Nephron progenitor cell (in vitro differentiated cells): ENCODE data around the gene SLC22A7.
"Not testable (repeated sequence)": the region's sequence is repeated elsewhere in the genome, so short reads cannot be mapped to it uniquely, and the experiment has no call there.

ENCODE experiments used
- DNase-seq: peaks from one replicate; pipeline ENCODE4 v3.0.0; 2021
- H3K27ac Mint-ChIP-seq: 2 replicates; pipeline ENCODE4 v1.8.0; 2021; ENCODE audit warnings: mild to moderate bottlenecking, moderate library complexity, mixed read lengths
- H3K27me3 Mint-ChIP-seq: 2 replicates; pipeline ENCODE4 v1.8.0; 2021; ENCODE audit warnings: mild to moderate bottlenecking, low read depth, mixed read lengths; ENCODE audit not compliant: poor library complexity
- H3K36me3 Mint-ChIP-seq: 2 replicates; pipeline ENCODE4 v1.8.0; 2021; ENCODE audit warnings: low read depth, mixed read lengths
- H3K4me1 Mint-ChIP-seq: 2 replicates; pipeline ENCODE4 v1.8.0; 2021; ENCODE audit warnings: mixed read lengths
- H3K4me3 Mint-ChIP-seq: 2 replicates; pipeline ENCODE4 v1.8.0; 2021; ENCODE audit warnings: mild to moderate bottlenecking, moderate library complexity, mixed read lengths
- H3K9me3 Mint-ChIP-seq: 2 replicates; pipeline ENCODE4 v1.8.0; 2021; ENCODE audit warnings: mild to moderate bottlenecking, moderate library complexity, mixed read lengths
- TF ChIP-seq, protein P1 (sequence below): fragments of 200-600 bp; sonication (generic); IDR thresholded peaks from 2 replicates; pipeline ENCODE4 v1.5.0; 2021; ENCODE audit warnings: antibody characterized with exemption

Gene SLC22A7

DNA sequence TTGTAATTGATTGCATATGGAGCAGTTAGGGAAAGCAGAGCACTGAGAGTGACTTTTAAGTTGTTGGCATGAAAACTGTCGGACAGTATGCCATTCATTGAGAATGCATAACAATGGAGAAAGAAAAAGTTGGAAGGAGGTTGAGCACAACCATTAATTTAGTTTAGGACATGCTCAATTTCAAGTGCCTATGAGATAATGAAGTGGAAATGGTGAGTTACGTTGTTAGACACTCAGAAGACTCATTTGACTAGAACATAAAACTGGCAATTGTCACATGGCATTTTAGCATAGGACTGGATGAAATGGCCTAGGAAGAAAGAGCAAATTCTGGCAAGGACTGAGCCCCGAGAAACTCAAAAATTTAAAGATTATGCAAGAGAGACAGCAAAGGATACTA, 49.4 kb downstream of the SLC22A7 start:
- no peaks in the 10 kb centered on the region for H3K27me3 Mint-ChIP-seq
- no peaks in the 10 kb centered on the region for H3K9me3 Mint-ChIP-seq
- no peaks in the 10 kb centered on the region for H3K4me1 Mint-ChIP-seq
- no peak overlapping the region for H3K27ac Mint-ChIP-seq
- TF ChIP-seq, protein P1, sequence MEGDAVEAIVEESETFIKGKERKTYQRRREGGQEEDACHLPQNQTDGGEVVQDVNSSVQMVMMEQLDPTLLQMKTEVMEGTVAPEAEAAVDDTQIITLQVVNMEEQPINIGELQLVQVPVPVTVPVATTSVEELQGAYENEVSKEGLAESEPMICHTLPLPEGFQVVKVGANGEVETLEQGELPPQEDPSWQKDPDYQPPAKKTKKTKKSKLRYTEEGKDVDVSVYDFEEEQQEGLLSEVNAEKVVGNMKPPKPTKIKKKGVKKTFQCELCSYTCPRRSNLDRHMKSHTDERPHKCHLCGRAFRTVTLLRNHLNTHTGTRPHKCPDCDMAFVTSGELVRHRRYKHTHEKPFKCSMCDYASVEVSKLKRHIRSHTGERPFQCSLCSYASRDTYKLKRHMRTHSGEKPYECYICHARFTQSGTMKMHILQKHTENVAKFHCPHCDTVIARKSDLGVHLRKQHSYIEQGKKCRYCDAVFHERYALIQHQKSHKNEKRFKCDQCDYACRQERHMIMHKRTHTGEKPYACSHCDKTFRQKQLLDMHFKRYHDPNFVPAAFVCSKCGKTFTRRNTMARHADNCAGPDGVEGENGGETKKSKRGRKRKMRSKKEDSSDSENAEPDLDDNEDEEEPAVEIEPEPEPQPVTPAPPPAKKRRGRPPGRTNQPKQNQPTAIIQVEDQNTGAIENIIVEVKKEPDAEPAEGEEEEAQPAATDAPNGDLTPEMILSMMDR: no peak
- H3K36me3 Mint-ChIP-seq: peaks cover 41% of the 10 kb centered on the region
- no peak overlapping the region for H3K4me3 Mint-ChIP-seq
- DNase-seq: no peak

DNA sequence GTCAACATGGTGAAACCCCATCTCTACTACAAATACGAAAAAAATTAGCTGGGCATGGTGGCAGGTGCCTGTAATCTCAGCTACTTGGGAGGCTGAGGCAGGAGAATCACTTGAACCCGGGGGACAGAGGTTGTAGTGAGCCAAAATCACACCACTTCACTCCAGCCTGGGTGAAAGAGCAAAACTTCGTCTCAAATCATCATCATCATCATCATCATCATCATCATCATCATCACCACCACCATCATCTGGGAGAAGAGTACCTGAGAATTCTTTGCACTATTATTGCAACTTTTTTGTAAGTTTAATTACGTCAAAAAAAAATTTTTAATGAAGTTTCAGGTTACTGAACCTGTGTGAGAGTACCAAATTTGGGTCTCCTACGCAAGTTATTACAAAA, 53.9 kb downstream of the SLC22A7 start:
- DNase-seq, H3K4me1 Mint-ChIP-seq, H3K4me3 Mint-ChIP-seq, H3K27me3 Mint-ChIP-seq, H3K9me3 Mint-ChIP-seq, H3K27ac Mint-ChIP-seq: not testable (repeated sequence)
- H3K36me3 Mint-ChIP-seq: peaks cover 47% of the 10 kb centered on the region
